ENCODE results near the gene TMC5.
A peak's percentile ranks its signal among the peaks of the same experiment; 100 is the strongest.
"Not testable (repeated sequence)": the region's sequence is repeated elsewhere in the genome, so short reads cannot be mapped to it uniquely, and the experiment has no call there.

The TMC5 gene

DNA sequence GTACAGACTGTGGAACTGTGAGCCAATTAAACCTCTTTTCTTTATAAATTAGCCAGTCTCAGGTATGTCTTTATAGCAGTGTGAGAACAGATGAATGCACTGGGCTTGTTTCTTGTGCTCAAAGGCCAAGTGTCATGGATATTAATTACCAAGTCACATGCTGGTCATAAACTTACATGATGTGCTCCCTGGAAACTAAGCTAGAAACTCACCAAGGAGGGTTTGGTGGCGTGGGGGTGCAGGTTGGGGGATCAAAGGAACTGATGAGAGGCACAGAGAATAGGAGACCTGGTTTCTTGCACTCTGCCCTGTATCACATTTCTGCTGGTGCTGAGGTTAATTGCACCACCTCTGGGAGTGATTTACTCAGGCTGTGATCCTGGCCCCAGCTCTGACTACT is 31.2 kb upstream of the TMC5 start:
- H3K4me1 ChIP-seq (ENCODE audit: control insufficient read depth, insufficient read depth, low read length) = no peaks in the 10 kb centered on the region
- no peak overlapping the region for H3K4me2 ChIP-seq (ENCODE audit: low read length)
- no peaks in the 10 kb centered on the region for H3K9me3 ChIP-seq (replicated peaks; ENCODE audit: low read length)
- no peak overlapping the region for H3K4me3 ChIP-seq (ENCODE audit: low read length)
- H3K36me3 ChIP-seq (ENCODE audit: insufficient read depth, low read length) = no peaks in the 10 kb centered on the region
- no peak overlapping the region for H3K9ac ChIP-seq (ENCODE audit: low read depth, low read length)
- H3K27me3 ChIP-seq (ENCODE audit: control insufficient read depth, insufficient read depth, low read length) = peaks cover 6% of the 10 kb centered on the region

- Histone ChIP-seq H3K4me3 (ENCODE audit: low read length) (no peak overlapping the region), H3K9ac (ENCODE audit: low read depth, low read length) (no peak overlapping the region), H3K4me2 (ENCODE audit: low read length) (no peak overlapping the region), H3K9me3 (replicated peaks; ENCODE audit: low read length) (no peaks in the 10 kb centered on the region), H3K4me1 (ENCODE audit: control insufficient read depth, insufficient read depth, low read length) (no peaks in the 10 kb centered on the region), H3K27me3 (ENCODE audit: control insufficient read depth, insufficient read depth, low read length) (peaks cover 3% of the 10 kb centered on the region), H3K36me3 (ENCODE audit: insufficient read depth, low read length) (no peaks in the 10 kb centered on the region)
These were observed 28.4 kb upstream of the TMC5 start for GRCh38 chr16:19389246-19389645.

DNA sequence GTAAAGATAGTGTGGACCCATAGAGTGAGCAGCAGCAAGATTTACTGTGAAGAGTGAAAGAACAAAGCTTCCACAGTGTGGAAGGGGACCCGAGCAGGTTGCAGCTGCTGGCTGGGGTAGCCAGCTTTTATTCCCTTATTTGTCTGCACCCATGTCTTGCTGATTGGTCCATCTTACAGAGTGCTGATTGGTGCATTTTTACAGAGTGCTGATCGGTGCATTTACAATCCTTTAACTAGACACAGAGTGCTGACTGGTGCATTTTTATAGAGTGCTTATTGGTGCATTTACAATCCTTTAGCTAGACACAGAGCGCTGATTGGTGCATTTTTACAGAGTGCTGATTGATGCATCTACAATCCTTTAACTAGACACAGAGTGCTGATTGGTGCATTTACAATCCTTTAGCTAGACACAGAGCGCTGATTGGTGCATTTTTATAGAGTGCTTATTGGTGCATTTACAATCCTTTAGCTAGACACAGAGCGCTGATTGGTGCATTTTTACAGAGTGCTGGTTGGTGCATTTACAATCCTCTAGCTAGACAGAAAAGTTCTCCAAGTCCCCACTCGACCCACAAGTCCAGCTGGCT is 26.4 kb upstream of the TMC5 start:
- H3K4me3 ChIP-seq (ENCODE audit: low read length); H3K4me2 ChIP-seq (ENCODE audit: low read length); H3K9me3 ChIP-seq (replicated peaks; ENCODE audit: low read length); H3K36me3 ChIP-seq (ENCODE audit: insufficient read depth, low read length); H3K27me3 ChIP-seq (ENCODE audit: control insufficient read depth, insufficient read depth, low read length); H3K9ac ChIP-seq (ENCODE audit: low read depth, low read length); H3K4me1 ChIP-seq (ENCODE audit: control insufficient read depth, insufficient read depth, low read length): not testable (repeated sequence)

- Histone ChIP-seq H3K4me3 (ENCODE audit: low read length) (no peak overlapping the region), H3K36me3 (ENCODE audit: insufficient read depth, low read length) (no peaks in the 10 kb centered on the region), H3K27me3 (ENCODE audit: control insufficient read depth, insufficient read depth, low read length) (no peaks in the 10 kb centered on the region), H3K4me2 (ENCODE audit: low read length) (no peak overlapping the region), H3K9me3 (replicated peaks; ENCODE audit: low read length) (no peaks in the 10 kb centered on the region), H3K9ac (ENCODE audit: low read depth, low read length) (no peak overlapping the region), H3K4me1 (ENCODE audit: control insufficient read depth, insufficient read depth, low read length) (no peaks in the 10 kb centered on the region)
These were observed 25.3 kb upstream of the TMC5 start for GRCh38 chr16:19392352-19392751.

- H3K9ac ChIP-seq (ENCODE audit: low read depth, low read length) = no peak overlapping the region
- no peaks in the 10 kb centered on the region for H3K4me1 ChIP-seq (ENCODE audit: control insufficient read depth, insufficient read depth, low read length)
These were observed 24.2 kb upstream of the TMC5 start for GRCh38 chr16:19393226-19394111.

DNA sequence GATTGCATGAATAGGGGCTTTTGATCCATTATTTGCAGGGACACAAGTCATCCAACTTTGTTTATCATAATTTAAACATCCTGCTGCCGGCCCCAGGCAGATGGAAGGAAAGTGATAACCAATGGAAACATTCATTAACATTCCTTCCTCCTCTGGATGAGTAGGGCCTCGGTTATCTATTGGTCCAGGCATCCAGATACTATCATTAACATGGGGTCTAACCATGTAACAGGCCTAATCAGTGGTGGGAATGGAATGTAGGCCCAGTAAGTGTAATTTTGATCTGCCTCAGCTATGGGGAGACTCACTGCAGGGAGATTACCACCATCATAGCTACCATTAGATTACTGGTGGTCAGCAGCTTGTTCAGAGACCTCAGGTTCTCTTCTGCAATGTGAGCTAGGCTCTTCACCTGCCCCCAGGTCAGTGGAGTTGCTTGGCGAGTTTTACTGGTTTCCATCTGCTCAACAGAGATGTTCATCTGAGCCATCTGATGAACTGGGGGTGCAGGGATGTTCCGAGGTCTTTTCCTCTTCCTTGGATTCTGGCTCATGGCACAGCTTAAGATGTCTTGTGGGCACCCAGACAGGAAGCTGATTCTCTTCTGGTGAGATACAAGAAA is 21.9 kb upstream of the TMC5 start:
- not testable (repeated sequence) for H3K27me3 ChIP-seq (ENCODE audit: control insufficient read depth, insufficient read depth, low read length); H3K4me3 ChIP-seq (ENCODE audit: low read length); H3K4me2 ChIP-seq (ENCODE audit: low read length); H3K36me3 ChIP-seq (ENCODE audit: insufficient read depth, low read length); H3K4me1 ChIP-seq (ENCODE audit: control insufficient read depth, insufficient read depth, low read length); H3K9me3 ChIP-seq (replicated peaks; ENCODE audit: low read length); H3K9ac ChIP-seq (ENCODE audit: low read depth, low read length)

More at GRCh38 chr16:19393226-19394111, 24.2 kb upstream of the TMC5 start:
- Histone ChIP-seq H3K4me3 (ENCODE audit: low read length) (no peak overlapping the region), H3K9me3 (replicated peaks; ENCODE audit: low read length) (no peaks in the 10 kb centered on the region), H3K36me3 (ENCODE audit: insufficient read depth, low read length) (no peaks in the 10 kb centered on the region), H3K4me2 (ENCODE audit: low read length) (no peak overlapping the region), H3K27me3 (ENCODE audit: control insufficient read depth, insufficient read depth, low read length) (no peaks in the 10 kb centered on the region)

DNA sequence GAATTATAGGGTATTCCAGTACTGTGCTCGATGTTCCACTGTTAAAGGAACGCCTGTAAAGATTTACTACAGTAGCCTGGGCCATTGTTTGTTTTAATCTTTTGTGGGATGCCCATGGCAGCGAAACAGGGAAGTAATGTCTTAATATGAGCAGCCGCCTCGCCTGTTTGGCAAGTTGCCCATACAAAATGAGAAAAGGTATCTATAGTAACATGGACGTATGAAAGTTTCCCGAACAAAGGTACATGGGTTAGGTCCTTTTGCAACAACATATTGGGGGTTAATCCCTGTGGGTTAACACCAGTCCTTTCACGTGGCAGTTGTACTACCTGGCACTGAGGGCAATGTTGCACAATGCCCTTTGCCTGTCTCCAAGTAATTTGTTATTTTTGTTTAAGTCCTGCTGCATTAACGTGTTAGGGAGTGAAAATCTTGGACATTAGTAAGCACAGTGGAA is 21.1 kb upstream of the TMC5 start:
- no peak overlapping the region for H3K4me2 ChIP-seq (ENCODE audit: low read length)
- no peaks in the 10 kb centered on the region for H3K36me3 ChIP-seq (ENCODE audit: insufficient read depth, low read length)

GRCh38 chr16:19397373-19397772 is 20.3 kb upstream of the TMC5 start:
- H3K27me3 ChIP-seq (ENCODE audit: control insufficient read depth, insufficient read depth, low read length); H3K4me1 ChIP-seq (ENCODE audit: control insufficient read depth, insufficient read depth, low read length); H3K4me2 ChIP-seq (ENCODE audit: low read length); H3K9me3 ChIP-seq (replicated peaks; ENCODE audit: low read length); H3K9ac ChIP-seq (ENCODE audit: low read depth, low read length); H3K4me3 ChIP-seq (ENCODE audit: low read length); H3K36me3 ChIP-seq (ENCODE audit: insufficient read depth, low read length): not testable (repeated sequence)

More for the DNA sequence above, 21.1 kb upstream of the TMC5 start:
- Histone ChIP-seq H3K4me3 (ENCODE audit: low read length) (no peak overlapping the region), H3K27me3 (ENCODE audit: control insufficient read depth, insufficient read depth, low read length) (no peaks in the 10 kb centered on the region), H3K9me3 (replicated peaks; ENCODE audit: low read length) (no peaks in the 10 kb centered on the region), H3K9ac (ENCODE audit: low read depth, low read length) (no peak overlapping the region), H3K4me1 (ENCODE audit: control insufficient read depth, insufficient read depth, low read length) (no peaks in the 10 kb centered on the region)

DNA sequence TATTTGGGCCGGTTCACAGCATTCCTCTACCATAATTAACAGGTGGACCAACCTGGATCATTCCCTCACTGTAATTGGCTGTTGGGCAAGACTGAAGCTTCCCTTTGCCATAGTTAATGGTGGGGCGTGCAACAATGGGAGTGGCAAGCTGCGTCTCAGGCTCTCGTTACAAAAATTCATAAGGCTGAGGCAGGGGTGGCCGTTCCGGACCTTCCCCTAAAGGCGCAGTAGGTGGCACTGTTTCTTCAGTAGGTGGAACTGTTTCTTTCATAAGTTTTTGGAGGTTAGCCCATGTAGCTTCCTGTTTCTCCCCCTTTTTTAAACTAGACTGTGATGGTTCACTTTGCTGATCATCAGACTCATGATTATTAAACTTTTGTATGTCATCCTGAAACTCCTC is 17.0 kb upstream of the TMC5 start:
- H3K4me1 ChIP-seq (ENCODE audit: control insufficient read depth, insufficient read depth, low read length) = no peaks in the 10 kb centered on the region
- no peak overlapping the region for H3K4me2 ChIP-seq (ENCODE audit: low read length)
- H3K27me3 ChIP-seq (ENCODE audit: control insufficient read depth, insufficient read depth, low read length) = peaks cover 3% of the 10 kb centered on the region
- no peak overlapping the region for H3K4me3 ChIP-seq (ENCODE audit: low read length)
- H3K36me3 ChIP-seq (ENCODE audit: insufficient read depth, low read length) = no peaks in the 10 kb centered on the region
- H3K9ac ChIP-seq (ENCODE audit: low read depth, low read length) = no peak overlapping the region
- H3K9me3 ChIP-seq (replicated peaks; ENCODE audit: low read length) = no peaks in the 10 kb centered on the region

- Histone ChIP-seq H3K4me2 (ENCODE audit: low read length) (no peak overlapping the region), H3K4me3 (ENCODE audit: low read length) (no peak overlapping the region), H3K36me3 (ENCODE audit: insufficient read depth, low read length) (no peaks in the 10 kb centered on the region), H3K9ac (ENCODE audit: low read depth, low read length) (no peak overlapping the region), H3K9me3 (replicated peaks; ENCODE audit: low read length) (no peaks in the 10 kb centered on the region), H3K27me3 (ENCODE audit: control insufficient read depth, insufficient read depth, low read length) (peaks cover 24% of the 10 kb centered on the region), H3K4me1 (ENCODE audit: control insufficient read depth, insufficient read depth, low read length) (no peaks in the 10 kb centered on the region)
These were observed 10.7 kb upstream of the TMC5 start for GRCh38 chr16:19406891-19407491.

DNA sequence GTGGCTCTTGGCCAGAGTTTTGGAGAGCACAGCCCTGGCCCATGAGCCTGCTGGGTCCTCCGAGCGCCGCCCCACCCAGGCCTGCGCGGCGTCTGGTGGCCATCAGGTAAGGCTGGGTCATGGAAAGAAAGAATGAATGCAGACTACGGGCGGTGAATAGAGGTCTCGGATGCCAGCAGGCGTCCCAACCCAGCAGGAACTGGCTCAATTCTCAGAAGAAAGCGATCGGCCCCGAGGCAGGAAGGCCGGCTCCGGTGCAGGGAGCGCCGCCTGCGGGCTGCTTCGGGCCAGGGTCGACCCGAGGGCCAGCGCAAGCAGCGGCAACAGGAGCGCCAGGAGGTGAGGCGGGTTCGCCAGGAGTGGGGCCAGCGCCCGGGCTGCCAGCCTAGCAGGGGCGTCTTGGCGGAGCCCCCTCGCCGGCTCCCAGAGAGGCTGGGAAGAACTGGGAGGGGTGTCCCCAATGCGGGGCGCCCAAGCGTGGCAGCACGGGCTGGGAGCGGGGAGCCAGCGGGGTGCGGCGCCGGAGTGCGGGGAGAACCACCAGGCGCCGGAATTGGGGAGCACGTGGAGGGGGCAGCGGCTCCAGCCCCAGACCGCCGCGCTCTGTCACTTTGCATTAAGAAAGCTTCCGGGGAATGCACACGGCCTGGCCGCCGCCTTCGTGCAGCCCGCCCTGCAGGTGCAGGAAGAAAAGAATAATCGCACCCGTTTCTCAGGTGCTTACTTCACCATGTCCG is 7.1 kb upstream of the TMC5 start:
- H3K36me3 ChIP-seq (ENCODE audit: insufficient read depth, low read length) = no peaks in the 10 kb centered on the region
- H3K9me3 ChIP-seq (replicated peaks; ENCODE audit: low read length) = no peaks in the 10 kb centered on the region
- no peak overlapping the region for H3K9ac ChIP-seq (ENCODE audit: low read depth, low read length)
- peak overlapping the region; percentile 13 for H3K4me2 ChIP-seq (ENCODE audit: low read length)
- peaks cover 21% of the 10 kb centered on the region for H3K27me3 ChIP-seq (ENCODE audit: control insufficient read depth, insufficient read depth, low read length)
- H3K4me3 ChIP-seq (ENCODE audit: low read length) = no peak overlapping the region
- no peaks in the 10 kb centered on the region for H3K4me1 ChIP-seq (ENCODE audit: control insufficient read depth, insufficient read depth, low read length)

Data from skeletal muscle satellite cell (primary cell).